ENCODE results near the gene CCDC107.

CCDC107 gene

GRCh38 chr9:35703906-35704672 is 46.0 kb downstream of the CCDC107 start:
- no peak for DNase-seq (ENCODE audit: low spot score)
- no peak for TF ChIP-seq CTCF (IDR thresholded peaks at IDR 0.05; ENCODE audit: borderline replicate concordance, control extremely low read depth, extremely low read depth, insufficient read depth, missing control alignments)
- in situ Hi-C loops (cut with MboI; ENCODE audit: low sequenced_read_pairs, unreplicated experiment): no loop called here

- no peak for DNase-seq (ENCODE audit: low spot score)
- in situ Hi-C loops (cut with MboI; ENCODE audit: low sequenced_read_pairs, unreplicated experiment): no loop called here
- no peak for TF ChIP-seq CTCF (IDR thresholded peaks at IDR 0.05; ENCODE audit: borderline replicate concordance, control extremely low read depth, extremely low read depth, insufficient read depth, missing control alignments)
Observed at GRCh38 chr9:35705372-35705771, 47.3 kb downstream of the CCDC107 start.

GRCh38 chr9:35705836-35706430 is 47.8 kb downstream of the CCDC107 start:
- DNase-seq (ENCODE audit: low spot score): no peak
- TF ChIP-seq CTCF (IDR thresholded peaks at IDR 0.05; ENCODE audit: borderline replicate concordance, control extremely low read depth, extremely low read depth, insufficient read depth, missing control alignments): no peak
- in situ Hi-C loops (cut with MboI; ENCODE audit: low sequenced_read_pairs, unreplicated experiment): no loop called here

GRCh38 chr9:35706951-35707350 is 48.9 kb downstream of the CCDC107 start:
- in situ Hi-C loops (cut with MboI; ENCODE audit: low sequenced_read_pairs, unreplicated experiment): no loop called here
- no peak for DNase-seq (ENCODE audit: low spot score)
- TF ChIP-seq CTCF (IDR thresholded peaks at IDR 0.05; ENCODE audit: borderline replicate concordance, control extremely low read depth, extremely low read depth, insufficient read depth, missing control alignments): no peak

- no peak for TF ChIP-seq CTCF (IDR thresholded peaks at IDR 0.05; ENCODE audit: borderline replicate concordance, control extremely low read depth, extremely low read depth, insufficient read depth, missing control alignments)
- DNase-seq (ENCODE audit: low spot score): no peak
- in situ Hi-C loops (cut with MboI; ENCODE audit: low sequenced_read_pairs, unreplicated experiment): no loop called here
Observed at GRCh38 chr9:35708146-35708545, 50.1 kb downstream of the CCDC107 start.

- TF ChIP-seq CTCF (IDR thresholded peaks at IDR 0.05; ENCODE audit: borderline replicate concordance, control extremely low read depth, extremely low read depth, insufficient read depth, missing control alignments): no peak
- DNase-seq (ENCODE audit: low spot score): no peak
- in situ Hi-C loops (cut with MboI; ENCODE audit: low sequenced_read_pairs, unreplicated experiment): no loop called here
Observed at GRCh38 chr9:35710818-35711500, 52.9 kb downstream of the CCDC107 start.
